HL-60 (cell line): Measurements from ENCODE around the gene GCNT2.

Experiments
- CTCF ChIP-seq: IDR thresholded peaks from one replicate; pipeline ENCODE4 v1.5.1; 2011; ENCODE audit warnings: low read length, control low read depth, inconsistent platforms; ENCODE audit not compliant: insufficient read depth
- POLR2AphosphoS5 ChIP-seq: IDR thresholded peaks from 2 replicates; pipeline ENCODE4 v1.6.1; 2012; ENCODE audit warnings: low read depth

GRCh38 chr6:10659699-10660348, 138.7 kb downstream of the GCNT2 start:
- TF ChIP-seq CTCF = no peak
- TF ChIP-seq POLR2AphosphoS5 = no peak
